ENCODE data around the gene LRRC27.

LRRC27 gene

GRCh38 chr10:132420469-132420980, 88.5 kb downstream of the LRRC27 start:
- Histone ChIP-seq H3K36me3 (ENCODE audit: insufficient read depth, low read length) (no peaks in the 10 kb centered on the region), H3K9me3 (replicated peaks; ENCODE audit: low read length) (no peaks in the 10 kb centered on the region), H3K4me3 (ENCODE audit: low read length) (no peak overlapping the region), H3K4me2 (ENCODE audit: low read length) (no peak overlapping the region), H3K27me3 (ENCODE audit: control insufficient read depth, insufficient read depth, low read length) (no peaks in the 10 kb centered on the region), H3K9ac (ENCODE audit: low read depth, low read length) (peak overlapping the region; percentile 91), H3K4me1 (ENCODE audit: control insufficient read depth, insufficient read depth, low read length) (peaks cover 15% of the 10 kb centered on the region)

GRCh38 chr10:132420981-132421846, 89.2 kb downstream of the LRRC27 start:
- Histone ChIP-seq H3K4me1 (ENCODE audit: control insufficient read depth, insufficient read depth, low read length) (peaks cover 15% of the 10 kb centered on the region), H3K4me3 (ENCODE audit: low read length) (peak overlapping the region; percentile 44), H3K36me3 (ENCODE audit: insufficient read depth, low read length) (no peaks in the 10 kb centered on the region), H3K4me2 (ENCODE audit: low read length) (peak overlapping the region; percentile 48), H3K9me3 (replicated peaks; ENCODE audit: low read length) (no peaks in the 10 kb centered on the region), H3K9ac (ENCODE audit: low read depth, low read length) (peak overlapping the region; percentile 91), H3K27me3 (ENCODE audit: control insufficient read depth, insufficient read depth, low read length) (no peaks in the 10 kb centered on the region)

DNA sequence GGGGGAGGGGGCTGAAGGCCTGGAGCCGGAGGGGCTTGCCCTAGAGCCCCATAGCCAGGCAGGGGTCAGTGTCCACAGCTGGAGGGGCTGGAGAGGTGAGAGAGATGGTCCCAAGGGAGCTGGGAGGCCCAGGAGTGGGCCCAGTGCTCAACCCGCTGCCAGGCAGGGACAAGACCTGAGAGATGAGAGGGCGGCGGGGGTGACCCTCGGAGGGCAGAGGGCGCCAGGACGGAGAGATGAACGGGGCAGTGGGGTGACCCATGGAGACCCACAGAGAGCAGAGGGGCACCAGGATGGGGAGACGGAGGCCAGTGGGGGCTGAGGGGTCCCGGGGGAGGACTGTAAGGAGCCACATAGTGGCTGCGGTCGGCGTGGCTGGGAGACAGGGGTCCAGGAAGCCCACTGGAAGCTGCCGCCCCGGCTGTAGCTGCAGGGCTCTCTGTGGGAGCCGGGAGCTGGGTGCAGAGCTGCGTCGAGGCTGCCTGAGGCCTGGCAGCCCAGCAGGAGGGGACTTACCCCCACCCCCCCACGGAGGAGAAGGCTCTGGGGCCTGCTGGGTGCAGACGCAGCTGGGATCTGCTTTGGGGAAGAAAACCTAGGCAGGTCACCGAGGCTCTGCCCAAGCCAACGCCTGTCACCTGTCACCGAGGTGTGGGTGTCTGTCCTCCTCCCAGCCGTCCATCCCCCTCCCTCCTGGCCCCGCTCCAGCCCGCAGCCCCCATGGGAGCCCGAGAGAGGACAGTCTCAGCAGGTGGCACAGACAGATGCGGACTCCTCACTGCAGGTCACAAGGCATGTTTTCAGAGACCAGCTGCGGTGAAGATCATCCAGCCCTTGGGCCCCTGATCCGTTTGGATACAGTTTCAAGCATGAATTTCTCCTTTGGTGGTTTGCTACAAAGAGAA, 90.1 kb downstream of the LRRC27 start:
- H3K9ac ChIP-seq (ENCODE audit: low read depth, low read length): peak overlapping the region; percentile 91
- H3K4me1 ChIP-seq (ENCODE audit: control insufficient read depth, insufficient read depth, low read length): peaks cover 15% of the 10 kb centered on the region

GRCh38 chr10:132422903-132423825, 91.2 kb downstream of the LRRC27 start:
- H3K4me2 ChIP-seq (ENCODE audit: low read length): no peak overlapping the region
- no peak overlapping the region for H3K9ac ChIP-seq (ENCODE audit: low read depth, low read length)
- H3K9me3 ChIP-seq (replicated peaks; ENCODE audit: low read length): no peaks in the 10 kb centered on the region
- H3K4me3 ChIP-seq (ENCODE audit: low read length): no peak overlapping the region
- no peaks in the 10 kb centered on the region for H3K36me3 ChIP-seq (ENCODE audit: insufficient read depth, low read length)
- no peaks in the 10 kb centered on the region for H3K27me3 ChIP-seq (ENCODE audit: control insufficient read depth, insufficient read depth, low read length)
- H3K4me1 ChIP-seq (ENCODE audit: control insufficient read depth, insufficient read depth, low read length): peaks cover 15% of the 10 kb centered on the region

More for the DNA sequence above, 90.1 kb downstream of the LRRC27 start:
- Histone ChIP-seq H3K36me3 (ENCODE audit: insufficient read depth, low read length) (no peaks in the 10 kb centered on the region), H3K27me3 (ENCODE audit: control insufficient read depth, insufficient read depth, low read length) (no peaks in the 10 kb centered on the region), H3K4me2 (ENCODE audit: low read length) (peak overlapping the region; percentile 48), H3K4me3 (ENCODE audit: low read length) (peak overlapping the region; percentile 44), H3K9me3 (replicated peaks; ENCODE audit: low read length) (no peaks in the 10 kb centered on the region)

DNA sequence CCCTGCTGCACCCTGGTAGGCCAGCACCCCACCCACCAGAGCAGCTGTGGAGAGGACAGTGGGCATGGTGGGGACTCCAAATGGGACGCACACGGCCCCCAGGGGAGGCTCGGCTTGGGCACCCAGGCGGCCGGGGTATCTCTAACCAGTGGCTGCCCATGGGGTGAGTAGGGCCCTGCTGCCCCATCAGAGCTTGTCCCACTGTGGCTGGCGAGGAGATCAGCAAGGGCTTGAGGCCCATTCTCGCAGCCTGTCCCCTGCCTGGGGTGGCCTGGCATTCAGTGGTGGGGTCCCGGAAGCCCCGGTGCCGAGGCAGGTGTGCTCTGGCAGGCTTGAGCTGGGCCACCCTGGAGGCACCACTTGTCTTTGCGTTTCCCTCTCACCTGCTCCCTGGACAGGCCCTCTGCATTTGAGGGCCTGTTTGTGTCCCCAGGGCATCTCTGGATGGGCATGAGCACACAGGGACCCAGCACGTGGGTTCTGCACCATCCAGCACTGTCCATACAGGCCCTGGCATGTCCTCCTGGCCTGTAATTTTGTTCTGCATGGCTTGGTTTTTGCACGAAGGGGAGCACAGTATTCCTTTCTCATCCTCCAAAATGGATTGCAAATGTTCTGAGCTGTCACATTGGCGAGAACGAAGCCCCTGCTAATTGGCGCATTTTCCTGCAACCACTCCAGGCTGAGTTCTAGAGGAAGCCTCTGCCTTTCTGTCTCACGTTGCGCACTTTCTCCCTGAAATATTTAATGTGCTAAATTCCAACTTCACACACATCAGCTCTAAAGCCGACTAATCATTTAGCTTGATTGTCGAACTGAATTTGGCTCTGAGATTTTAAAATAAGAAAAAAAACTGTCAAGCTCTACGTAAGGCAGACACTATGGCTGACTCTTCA, 92.2 kb downstream of the LRRC27 start:
- H3K9ac ChIP-seq (ENCODE audit: low read depth, low read length): no peak overlapping the region
- no peak overlapping the region for H3K4me2 ChIP-seq (ENCODE audit: low read length)
- no peaks in the 10 kb centered on the region for H3K27me3 ChIP-seq (ENCODE audit: control insufficient read depth, insufficient read depth, low read length)
- peaks cover 15% of the 10 kb centered on the region for H3K4me1 ChIP-seq (ENCODE audit: control insufficient read depth, insufficient read depth, low read length)
- H3K4me3 ChIP-seq (ENCODE audit: low read length): no peak overlapping the region
- H3K36me3 ChIP-seq (ENCODE audit: insufficient read depth, low read length): no peaks in the 10 kb centered on the region
- H3K9me3 ChIP-seq (replicated peaks; ENCODE audit: low read length): no peaks in the 10 kb centered on the region

DNA sequence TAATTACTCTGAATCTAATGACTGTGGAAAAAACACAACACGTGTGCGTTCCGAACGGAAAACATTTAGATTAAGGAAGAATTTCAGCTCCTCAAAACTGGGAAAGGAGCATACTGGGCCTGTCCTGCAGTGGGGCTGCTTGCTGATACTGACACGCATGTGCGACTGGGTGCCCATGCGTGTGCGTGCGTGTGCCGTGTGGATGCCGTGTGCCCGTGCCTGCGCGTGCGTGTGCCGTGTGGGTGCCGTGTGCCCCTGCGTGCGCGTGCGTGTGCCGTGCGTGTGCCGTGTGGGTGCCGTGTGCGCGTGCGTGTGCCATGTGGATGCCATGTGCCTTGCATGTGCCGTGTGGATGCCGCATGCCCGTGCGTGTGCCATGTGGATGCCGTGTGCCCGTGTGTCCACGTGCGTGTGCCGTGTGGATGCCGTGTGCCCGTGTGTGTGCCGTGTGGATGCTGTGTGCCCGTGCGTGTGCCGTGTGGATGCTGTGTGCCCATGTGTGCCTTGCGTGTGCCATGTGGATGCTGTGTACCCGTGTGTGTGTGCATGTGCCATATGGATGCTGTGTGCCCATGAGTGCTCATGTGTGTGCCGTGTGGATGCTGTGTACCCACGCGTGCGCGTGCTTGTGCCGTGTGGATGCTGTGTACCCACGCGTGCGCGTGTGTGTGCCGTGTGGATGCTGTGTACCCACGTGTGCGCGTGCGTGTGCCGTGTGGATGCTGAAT, 93.2 kb downstream of the LRRC27 start:
- H3K4me2 ChIP-seq (ENCODE audit: low read length): no peak overlapping the region
- no peak overlapping the region for H3K9ac ChIP-seq (ENCODE audit: low read depth, low read length)
- no peaks in the 10 kb centered on the region for H3K36me3 ChIP-seq (ENCODE audit: insufficient read depth, low read length)
- H3K9me3 ChIP-seq (replicated peaks; ENCODE audit: low read length): no peaks in the 10 kb centered on the region
- H3K4me3 ChIP-seq (ENCODE audit: low read length): no peak overlapping the region
- no peaks in the 10 kb centered on the region for H3K27me3 ChIP-seq (ENCODE audit: control insufficient read depth, insufficient read depth, low read length)
- H3K4me1 ChIP-seq (ENCODE audit: control insufficient read depth, insufficient read depth, low read length): peaks cover 15% of the 10 kb centered on the region

DNA sequence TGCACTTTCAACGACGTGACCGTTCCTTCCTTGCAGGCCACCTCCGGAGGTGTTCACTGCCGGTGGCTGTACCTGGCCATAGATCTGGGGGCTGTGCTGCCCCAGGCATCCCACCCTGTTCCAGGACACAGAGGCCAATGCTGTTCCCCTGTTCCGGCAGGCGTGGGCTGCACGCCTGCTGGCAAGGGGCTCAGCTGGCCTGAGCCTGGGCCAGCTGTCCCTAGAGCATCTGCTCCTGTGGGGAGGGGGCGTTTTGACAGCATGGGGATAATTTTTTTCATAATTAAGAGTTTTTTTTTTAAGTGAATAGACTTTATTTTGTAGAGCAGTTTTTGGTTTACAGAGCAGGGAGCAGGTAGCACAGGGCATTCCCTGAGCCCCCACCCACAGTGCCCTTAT, 93.8 kb downstream of the LRRC27 start:
- H3K27me3 ChIP-seq (ENCODE audit: control insufficient read depth, insufficient read depth, low read length): no peaks in the 10 kb centered on the region
- no peak overlapping the region for H3K9ac ChIP-seq (ENCODE audit: low read depth, low read length)
- no peak overlapping the region for H3K4me3 ChIP-seq (ENCODE audit: low read length)
- peaks cover 15% of the 10 kb centered on the region for H3K4me1 ChIP-seq (ENCODE audit: control insufficient read depth, insufficient read depth, low read length)
- no peaks in the 10 kb centered on the region for H3K36me3 ChIP-seq (ENCODE audit: insufficient read depth, low read length)
- H3K4me2 ChIP-seq (ENCODE audit: low read length): no peak overlapping the region
- H3K9me3 ChIP-seq (replicated peaks; ENCODE audit: low read length): no peaks in the 10 kb centered on the region

GRCh38 chr10:132427006-132427771, 95.2 kb downstream of the LRRC27 start:
- Histone ChIP-seq H3K4me3 (ENCODE audit: low read length) (no peak overlapping the region), H3K9ac (ENCODE audit: low read depth, low read length) (no peak overlapping the region), H3K36me3 (ENCODE audit: insufficient read depth, low read length) (no peaks in the 10 kb centered on the region), H3K4me2 (ENCODE audit: low read length) (no peak overlapping the region), H3K9me3 (replicated peaks; ENCODE audit: low read length) (no peaks in the 10 kb centered on the region), H3K27me3 (ENCODE audit: control insufficient read depth, insufficient read depth, low read length) (no peaks in the 10 kb centered on the region), H3K4me1 (ENCODE audit: control insufficient read depth, insufficient read depth, low read length) (peaks cover under 1% of the 10 kb centered on the region)

DNA sequence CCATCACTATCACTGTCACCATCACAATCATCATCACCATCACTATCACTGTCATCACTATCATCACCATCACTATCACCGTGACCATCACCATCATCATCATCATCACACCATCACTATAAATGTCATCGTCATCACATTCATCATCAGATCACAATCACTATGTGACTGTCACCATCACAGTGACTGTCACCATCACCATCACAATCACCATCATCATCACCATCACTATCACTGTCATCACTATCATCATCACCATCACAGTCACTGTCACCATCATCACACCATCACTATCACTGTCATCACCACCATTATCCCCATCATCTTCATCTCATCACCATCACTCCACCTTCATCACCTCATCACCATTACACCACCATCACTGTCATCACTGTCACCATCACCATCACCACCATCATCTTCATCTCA, 96.0 kb downstream of the LRRC27 start:
- no peak overlapping the region for H3K4me2 ChIP-seq (ENCODE audit: low read length)
- H3K4me3 ChIP-seq (ENCODE audit: low read length): no peak overlapping the region
- no peaks in the 10 kb centered on the region for H3K36me3 ChIP-seq (ENCODE audit: insufficient read depth, low read length)
- no peaks in the 10 kb centered on the region for H3K4me1 ChIP-seq (ENCODE audit: control insufficient read depth, insufficient read depth, low read length)
- H3K27me3 ChIP-seq (ENCODE audit: control insufficient read depth, insufficient read depth, low read length): no peaks in the 10 kb centered on the region
- no peaks in the 10 kb centered on the region for H3K9me3 ChIP-seq (replicated peaks; ENCODE audit: low read length)
- H3K9ac ChIP-seq (ENCODE audit: low read depth, low read length): no peak overlapping the region
